Stimulated activated CD8-positive, alpha-beta memory T cell treated with anti-CD3 and anti-CD28 coated beads, Interleukin-12 subunit alpha, Interleukin-12 subunit beta, amount 100 ng/mL, for 1 hour (primary cell): ENCODE results near the gene TMOD2.

ENCODE experiments used
- DNase-seq: peaks from one replicate; pipeline ENCODE4 v3.0.0-alpha.2; 2020; ENCODE audit warnings: low read depth

The TMOD2 gene

DNA sequence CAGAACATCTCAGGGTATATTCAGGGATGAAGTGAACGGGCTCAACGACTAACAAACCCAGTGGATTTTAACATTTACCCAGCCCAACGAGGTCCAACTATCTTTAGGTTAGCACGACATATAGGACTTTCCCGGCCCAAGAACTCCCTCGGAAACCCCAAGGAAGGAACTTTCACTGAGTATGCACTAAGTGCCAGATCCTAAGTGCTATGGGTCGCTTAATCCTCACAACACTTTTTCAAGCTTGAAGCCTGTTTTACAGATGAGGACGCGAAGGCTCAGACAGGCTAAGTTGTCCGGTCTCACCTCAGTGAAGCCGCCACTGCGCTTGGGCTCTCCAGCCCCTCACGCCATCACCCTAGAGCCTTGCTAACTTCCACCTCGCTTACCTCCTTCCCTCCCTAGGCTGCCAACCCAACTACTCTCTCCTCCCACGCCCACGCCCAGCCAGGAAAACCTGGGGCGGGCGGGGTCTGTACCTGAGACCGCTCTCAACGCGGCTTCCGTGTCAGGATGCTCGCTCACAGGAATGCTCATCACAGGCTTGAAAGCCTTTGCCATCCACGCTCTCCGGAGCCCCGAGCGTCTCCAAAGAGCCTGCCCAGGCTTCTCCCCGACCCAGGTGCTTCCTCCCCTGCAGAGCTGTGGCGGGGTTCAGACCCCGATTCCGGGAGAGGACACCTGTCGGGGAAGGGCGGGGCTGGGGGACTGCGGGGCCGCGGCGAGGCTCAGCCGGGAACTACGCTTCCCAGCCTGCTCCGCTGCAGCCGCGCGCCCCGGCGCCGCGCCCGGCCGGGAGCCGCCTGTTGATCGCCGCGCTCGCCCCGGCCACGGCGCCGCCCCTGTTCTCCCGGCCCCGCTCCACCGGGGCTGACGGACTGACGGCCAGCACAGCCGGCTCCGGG lies at the start of gene TMOD2:
TMOD2 (plus strand) TSS at position 806 of the 905 bp plus-strand sequence. CDS start 14,845 bp downstream, outside the sequence.
- no peak for DNase-seq

DNA sequence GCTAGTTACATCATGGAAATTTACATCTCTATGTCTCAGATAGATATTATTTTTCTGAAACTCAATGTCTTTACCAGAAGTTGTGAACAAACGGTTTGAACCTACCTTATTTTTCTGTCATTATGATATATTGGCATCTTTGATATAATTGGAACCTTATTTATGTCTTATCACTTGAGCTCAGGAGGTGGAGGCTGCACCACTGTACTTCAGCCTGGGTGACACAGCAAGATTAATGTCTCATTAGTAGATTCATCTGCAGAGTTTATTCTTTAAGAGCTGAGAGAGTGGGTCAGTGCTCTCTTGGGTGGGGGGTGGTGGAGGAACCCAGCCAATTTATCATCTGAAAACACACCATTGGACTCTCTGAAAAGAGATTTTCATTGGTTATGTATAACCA lies 48.7 kb upstream of the TMOD2 start:
- no peak for DNase-seq

DNA sequence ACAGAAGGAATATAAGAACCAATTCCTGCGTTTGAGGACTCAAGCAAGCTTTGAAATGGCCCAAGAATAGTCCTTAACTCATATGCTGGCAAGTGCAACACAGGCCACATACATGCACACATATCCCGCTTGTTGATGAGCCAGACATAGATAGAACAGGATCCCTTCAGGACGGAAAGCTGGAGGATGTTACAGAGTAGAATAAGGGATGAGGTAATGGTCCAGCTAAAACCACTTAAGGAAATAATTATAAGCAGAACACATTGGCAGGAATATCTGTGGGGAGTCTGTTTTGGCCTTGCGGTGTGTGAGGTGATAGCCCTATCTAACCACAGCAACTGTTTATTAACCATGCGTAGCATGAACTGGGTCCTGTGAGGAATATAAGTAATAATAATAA lies 45.1 kb upstream of the TMOD2 start:
- no peak for DNase-seq

DNA sequence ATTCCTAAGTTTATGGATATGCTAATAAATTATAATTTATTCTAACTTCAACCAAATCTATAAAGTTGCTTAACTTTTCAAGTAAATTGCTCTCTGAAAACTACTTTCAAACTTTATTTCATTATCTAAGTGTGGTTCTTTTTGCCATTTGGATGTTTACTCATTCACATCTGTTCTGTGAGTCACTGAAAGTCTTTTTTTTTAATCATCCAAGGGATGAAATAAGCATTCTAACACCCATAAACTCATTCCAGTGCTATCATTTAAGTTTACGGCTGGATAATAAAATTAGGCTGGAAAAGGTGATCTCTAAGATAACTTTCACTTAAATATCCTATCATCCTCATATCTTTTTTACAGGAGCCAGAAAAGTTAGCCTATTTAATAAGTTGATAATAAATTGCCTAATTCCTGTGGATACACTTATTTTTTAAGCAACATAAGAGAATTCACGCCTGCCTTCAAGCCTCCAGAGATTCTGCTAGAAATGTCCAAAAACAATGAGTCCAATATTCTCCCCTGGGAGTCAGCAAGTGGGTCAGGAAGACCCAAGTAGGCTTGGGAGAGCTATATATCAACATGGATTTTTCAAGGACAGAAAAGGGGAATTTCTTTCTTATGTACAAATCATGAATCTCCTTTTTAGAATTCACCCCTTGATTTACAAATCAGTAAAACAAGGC lies 44.3 kb upstream of the TMOD2 start:
- DNase-seq = no peak

DNA sequence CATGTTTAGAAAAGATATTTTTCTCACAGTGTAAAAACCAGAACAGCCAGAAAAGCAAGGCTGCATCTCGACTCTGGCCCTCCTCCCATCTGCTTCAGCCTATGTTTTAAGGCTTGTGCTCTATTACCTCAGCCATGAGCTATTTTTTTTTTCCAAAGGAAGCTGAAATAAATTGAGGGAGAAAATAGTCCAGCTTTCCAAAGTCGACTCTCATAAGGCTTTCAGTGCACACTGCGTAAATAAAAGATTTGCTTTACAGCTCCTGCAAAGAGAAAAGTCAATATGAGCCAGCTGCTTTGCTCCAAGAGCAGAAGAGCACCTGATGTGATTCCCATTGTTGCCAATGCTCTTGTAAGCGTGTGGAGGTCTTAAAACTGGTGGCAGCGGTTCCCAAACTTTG lies 43.4 kb upstream of the TMOD2 start:
- DNase-seq = no peak

DNA sequence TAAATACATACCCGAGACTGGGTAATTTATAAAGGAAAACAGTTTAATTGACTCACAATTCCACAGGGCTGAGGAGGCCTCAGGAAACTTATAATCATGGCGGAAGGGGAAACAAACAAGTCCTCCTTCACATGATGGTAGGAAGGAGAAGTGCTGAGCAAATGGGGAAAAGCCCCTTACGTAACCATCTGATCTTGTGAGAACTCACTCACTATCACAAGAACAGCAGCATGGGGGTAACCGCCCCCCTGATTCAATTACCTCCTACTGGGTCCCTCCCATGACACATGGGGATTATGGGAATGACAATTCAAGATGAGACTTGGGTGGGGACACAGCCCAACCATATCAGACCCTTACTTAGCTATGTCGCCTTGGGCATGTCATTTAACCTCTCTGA lies 42.4 kb upstream of the TMOD2 start:
- DNase-seq = no peak

GRCh38 chr15:51714162-51714561 lies 37.2 kb upstream of the TMOD2 start:
- DNase-seq = no peak

- DNase-seq = no peak
Measured at GRCh38 chr15:51714911-51715310, 36.5 kb upstream of the TMOD2 start.

DNA sequence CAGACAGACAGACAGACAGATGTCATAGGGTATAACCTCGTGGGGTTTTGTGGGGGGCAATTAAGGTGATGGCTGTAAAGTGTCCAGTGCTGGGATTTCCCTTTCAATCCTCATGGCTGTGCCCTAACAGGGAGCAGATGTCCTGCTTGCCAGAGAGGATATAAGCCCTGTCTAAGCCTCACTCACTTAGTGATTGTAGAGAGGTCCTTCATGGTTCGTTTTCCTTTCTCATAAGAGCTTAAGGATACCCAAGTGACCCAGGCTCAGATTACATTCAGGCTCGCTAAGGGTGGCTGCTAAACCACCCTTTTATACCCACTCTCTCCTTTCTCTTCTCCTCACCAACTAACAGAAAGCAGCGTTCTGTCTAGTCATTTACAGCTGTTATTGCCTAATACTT lies 33.2 kb upstream of the TMOD2 start:
- DNase-seq = no peak

DNA sequence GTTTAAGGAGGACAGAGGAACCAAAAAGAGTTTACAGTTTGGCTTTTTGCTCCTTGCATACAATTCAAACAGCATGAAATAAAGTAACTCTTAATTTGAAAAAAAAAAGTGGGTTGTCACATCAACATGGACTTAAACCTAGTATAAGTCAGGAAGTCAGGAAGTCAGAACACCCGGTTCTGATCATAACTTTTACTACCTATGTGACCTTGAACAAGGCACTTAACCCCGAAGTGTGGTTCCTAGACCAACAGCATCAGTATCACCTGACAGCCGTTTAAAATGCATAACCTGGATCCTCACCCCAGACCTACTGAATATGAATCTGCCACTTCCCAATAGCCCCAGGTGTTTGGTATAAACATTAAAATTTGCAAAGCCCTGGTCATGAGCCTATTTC lies 32.7 kb upstream of the TMOD2 start:
- no peak for DNase-seq

DNA sequence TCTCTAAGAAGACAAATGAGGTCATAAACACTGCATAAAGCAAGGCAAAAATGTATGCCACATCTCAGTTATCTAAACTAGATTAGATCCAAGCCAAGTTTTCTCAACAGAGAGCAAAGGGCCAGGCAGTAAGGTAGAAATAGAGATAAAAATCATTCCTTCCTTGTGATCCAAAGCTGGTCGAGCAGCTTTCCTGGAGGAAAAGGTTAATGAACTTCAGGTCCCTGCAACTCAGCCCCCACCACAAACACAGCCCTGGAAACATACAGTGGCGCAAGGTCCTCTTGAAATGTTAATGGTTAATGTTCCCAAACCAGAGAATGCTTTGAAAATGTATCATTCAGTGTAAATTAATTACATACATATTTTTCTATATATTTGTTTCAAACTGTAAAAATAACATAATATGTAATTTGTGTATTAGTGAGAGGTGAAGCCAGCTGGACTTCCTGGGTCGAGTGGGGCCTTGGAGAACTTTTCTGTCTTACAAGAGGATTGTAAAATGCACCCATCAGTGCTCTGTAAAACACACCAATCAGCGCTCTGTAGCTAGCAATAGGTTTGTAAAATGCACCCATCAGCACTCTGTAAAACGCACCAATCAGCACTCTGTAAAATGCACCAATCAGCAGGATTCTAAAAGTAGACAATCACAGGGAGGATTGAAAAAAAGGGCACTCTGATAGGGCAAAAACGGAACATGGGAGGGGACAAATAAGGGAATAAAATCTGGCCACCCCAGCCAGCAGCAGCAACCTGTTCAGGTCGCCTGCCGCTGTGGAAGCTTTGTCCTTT lies 31.0 kb upstream of the TMOD2 start:
- DNase-seq = no peak

DNA sequence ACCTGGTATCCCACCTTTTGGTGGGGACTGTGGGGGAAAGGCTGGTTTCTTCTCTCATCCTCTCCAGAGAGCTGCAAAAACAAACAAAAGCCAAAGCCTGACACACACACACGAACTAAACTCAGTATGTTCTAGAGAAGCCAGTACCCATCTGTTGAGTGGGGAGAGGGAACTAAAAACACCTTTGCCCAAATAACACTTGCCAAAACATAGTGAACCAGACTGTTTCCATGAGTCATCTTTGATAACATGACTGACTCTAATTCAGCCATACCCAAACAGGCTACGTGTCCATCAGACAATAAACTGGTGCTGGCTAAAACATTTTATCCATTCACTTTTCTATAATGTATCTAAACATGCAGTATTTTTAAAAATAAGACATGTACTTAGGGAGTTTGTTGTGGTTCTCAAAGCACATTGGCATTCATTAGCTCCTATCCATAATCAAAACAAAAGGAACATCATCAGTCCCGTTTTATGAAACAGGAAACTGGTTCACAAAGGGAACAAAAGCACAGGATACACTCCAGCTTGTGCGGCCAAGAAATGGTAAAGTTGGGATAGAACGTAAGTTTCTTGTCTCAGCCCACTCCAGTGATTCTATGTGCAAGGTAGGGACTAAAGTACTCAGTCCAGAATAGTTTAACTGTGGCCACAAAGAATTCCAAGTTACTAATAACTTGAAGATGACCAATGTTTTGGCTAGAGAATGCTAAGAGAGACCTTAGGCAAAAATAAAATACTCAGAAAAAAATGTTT lies 30.0 kb upstream of the TMOD2 start:
- DNase-seq = no peak

DNA sequence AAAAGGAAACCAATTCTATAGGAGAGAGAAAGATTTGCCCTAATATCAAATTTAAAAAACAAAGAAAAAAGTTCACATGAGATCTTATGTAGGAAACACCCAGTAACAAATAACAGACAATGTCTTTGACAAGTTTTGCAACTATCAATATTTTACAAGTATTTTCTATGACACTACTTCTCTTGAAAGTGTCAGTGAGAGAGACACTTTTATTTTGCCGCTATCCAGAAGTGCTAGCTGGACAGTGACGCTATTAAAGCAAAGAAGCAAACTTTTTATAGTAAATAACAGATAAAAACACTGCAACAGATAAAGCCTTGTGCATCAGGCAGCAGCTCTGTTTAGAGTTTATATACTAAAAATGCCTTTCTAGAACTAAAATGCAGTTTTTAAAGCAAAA lies 27.2 kb upstream of the TMOD2 start:
- DNase-seq = no peak

- no peak for DNase-seq
Measured at GRCh38 chr15:51724673-51725072, 26.7 kb upstream of the TMOD2 start.

DNA sequence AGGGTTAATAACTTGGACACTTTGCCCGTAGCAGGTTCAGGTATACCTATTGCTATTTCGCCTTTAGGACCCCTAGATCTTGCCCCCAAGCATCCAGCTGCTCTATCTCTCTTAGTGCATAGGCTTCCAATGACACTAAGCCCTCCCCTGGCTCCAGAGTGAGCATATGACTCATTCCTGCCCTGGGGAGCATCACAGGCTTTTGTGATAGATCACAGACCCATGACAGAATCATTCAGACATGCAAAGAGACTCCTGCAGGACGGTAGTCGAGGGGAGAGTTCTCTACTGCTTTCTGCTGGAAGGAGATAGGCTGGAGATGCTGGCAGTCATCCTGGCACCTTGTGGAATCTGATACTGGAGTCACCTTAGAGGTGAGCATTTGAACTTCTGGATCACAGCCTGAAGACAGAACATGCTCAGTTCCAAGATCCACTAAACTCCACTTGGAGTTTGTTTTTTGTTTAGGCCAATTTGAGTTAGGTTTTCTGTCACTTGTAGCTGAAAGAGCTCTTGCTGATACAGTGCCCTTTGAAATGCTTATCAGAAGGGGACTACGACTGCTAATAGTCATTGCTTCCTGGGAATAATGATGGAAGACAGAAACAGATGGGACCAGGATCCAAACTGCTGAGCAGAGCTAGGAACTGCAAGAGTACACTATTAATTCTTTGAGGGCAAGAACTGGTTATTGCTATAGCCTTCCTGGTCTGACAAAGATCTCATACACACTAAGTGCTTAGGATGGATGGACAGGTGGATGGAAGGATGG lies 24.9 kb upstream of the TMOD2 start:
- DNase-seq = no peak

DNA sequence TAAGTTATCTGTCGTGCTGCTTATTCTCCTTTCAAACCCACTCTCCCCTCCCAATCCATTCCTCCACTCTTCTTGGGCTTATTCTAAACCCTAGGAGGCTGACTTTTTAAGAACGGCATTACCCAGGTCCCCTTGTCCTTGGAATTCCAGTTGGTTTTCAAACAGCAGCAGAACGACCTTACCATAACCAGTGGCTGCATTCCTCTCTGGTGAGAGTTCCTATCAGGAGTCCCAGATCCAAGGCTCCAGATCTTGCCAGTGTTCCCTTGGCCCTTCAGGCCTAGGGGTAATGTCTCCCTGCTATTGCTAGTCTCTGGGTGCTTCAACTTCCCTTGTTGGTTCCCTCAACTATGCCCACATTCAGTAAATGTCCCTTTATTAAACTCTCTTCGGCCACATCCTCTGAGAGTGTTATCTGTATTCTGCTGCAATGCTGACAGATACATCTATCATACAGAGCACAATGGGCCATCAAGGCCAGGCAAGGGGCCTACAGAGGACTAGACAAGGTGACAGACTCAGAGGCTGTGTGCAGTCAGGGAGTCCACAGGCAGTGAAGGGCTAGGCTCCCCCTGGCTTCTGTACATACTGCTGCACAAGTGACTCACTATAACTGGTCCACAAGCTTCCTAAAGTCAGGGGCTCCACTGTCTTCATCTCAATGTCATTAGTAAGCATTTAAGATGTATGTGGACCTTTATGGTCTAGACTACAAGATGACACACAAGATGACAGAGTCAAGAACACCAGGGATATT lies 24.1 kb upstream of the TMOD2 start:
- DNase-seq = no peak

DNA sequence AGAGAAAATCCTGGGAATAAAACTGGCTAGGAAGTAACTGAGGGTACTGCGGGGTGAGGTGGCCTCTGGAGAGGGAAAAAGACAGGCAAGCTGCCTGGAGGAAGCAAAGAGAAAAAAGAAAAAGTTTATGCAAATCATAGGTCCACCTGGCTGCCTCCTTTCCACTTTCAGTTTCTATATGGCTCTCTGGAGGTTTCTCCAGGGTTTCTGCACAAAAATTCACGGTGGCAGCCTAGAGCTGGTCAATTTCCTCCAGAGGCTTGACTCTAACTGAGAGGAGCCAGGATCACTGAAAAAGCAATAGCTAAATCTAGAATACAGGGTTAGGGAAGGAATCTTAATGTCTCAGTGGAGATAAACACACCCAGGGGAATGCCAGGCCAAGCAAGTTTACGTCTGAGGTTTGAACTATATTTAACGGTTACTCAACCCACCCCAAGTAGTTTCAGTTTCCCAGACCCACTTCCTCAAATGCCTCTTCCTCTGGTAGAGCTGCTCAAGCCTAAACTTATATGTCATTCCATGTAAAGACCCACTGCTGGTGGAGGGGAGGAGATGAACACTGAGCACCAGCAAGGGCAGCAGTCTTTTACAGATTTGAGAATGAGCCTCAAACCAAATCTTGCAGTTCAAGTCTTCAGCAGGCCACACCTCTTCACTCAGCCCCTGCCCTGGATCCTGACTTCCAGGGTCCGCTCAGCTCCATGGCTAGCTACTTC lies 19.7 kb upstream of the TMOD2 start:
- DNase-seq = no peak

DNA sequence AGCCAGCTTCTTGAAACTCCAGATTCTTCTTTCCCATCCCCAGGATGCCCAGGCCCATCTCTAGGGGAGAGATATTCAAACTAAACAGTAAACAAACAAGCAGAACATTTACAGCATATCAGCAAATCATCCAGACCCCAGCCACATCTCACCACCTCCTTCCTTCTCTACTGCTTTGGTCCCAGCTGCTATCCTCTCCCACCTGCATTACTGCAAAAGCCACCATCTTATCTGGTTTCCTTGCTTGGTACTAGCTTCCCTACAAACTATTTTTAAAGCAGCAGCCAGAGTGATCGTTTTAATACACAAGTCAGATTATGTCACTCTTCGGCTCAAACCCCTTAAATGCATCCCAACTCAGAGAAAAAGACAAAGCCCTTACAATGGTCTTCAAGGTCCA lies 18.8 kb upstream of the TMOD2 start:
- DNase-seq = no peak

- no peak for DNase-seq
Measured at GRCh38 chr15:51735228-51736010, 16.0 kb upstream of the TMOD2 start.
